Measurements from ENCODE around the gene MARCKSL1. TPM values are rescaled to one million over a fixed set of nuclear protein-coding genes. Genes with fewer than 3 reads are reported as not detected.

Gene MARCKSL1
- total and polyA plus RNA-seq, 7 experiments from 2014 or later = 22.2 to 222 (median 69.0) TPM

DNA sequence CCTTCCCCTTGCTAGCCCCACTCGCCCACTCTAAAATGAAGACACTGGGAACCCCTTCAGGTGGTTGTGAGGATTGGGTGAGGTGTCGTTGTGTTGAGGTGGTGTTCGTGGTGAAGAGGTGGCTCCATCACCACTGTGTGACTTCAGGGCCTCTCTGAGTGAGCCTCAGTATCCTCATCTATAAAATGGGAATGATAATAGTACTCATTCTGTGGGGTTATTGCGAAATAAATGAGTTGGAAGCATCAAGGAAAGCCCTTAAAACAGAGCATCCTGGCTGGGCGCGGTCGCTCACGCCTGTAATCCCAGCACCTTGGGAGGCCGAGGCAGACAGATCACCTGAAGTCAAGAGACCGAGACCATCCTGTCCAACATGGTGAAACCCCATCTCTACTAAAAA lies 6.7 kb upstream of the MARCKSL1 start:
- H3K36me3 ChIP-seq (ENCODE audit: control insufficient read depth in 2 of 3, insufficient read depth in 3 of 3, low read length in 3 of 3) = no peaks in the 10 kb centered on the region
- ATAC-seq (no peak), DNase-seq (no peak)
- H3K9me3 ChIP-seq (ENCODE audit: control insufficient read depth in 2 of 3, low read length in 3 of 3) = no peaks in the 10 kb centered on the region
- ChIA-PET POLR2A (interaction anchor here (0.7 kb wide), 1 partner anchor 206 kb away, joined by 3 read pairs; no protein-coding TSS in a partner anchor), CTCF (interaction anchor here (1.1 kb wide), 1 partner anchor 94 kb away, joined by 3 read pairs; no protein-coding TSS in a partner anchor)
- H3K27ac ChIP-seq (ENCODE audit: low read depth, low read length) = no peak overlapping the region
- intact Hi-C loops (cut with micrococcal nuclease) = no loop called here
- H3K27ac Mint-ChIP-seq = peak overlapping the region in 1 of 9 donors; percentile 36
- H3K36me3 Mint-ChIP-seq = no peaks in the 10 kb centered on the region
- H3K27me3 Mint-ChIP-seq = peaks cover 0 to 15% (median 0%) of the 10 kb centered on the region in 5 donors
- H3K4me3 ChIP-seq (ENCODE audit: low read length) = no peak overlapping the region
- H3K9me3 Mint-ChIP-seq = no peaks in the 10 kb centered on the region
- no peaks in the 10 kb centered on the region for H3K27me3 ChIP-seq (ENCODE audit: control insufficient read depth in 2 of 2, insufficient read depth in 2 of 2, low read length in 2 of 2)
- peak overlapping the region in 1 of 10 donors; percentile 9 for H3K4me3 Mint-ChIP-seq
- peaks cover 27 to 39% (median 33%) of the 10 kb centered on the region in 7 donors for H3K4me1 Mint-ChIP-seq
- H3K4me1 ChIP-seq (ENCODE audit: control insufficient read depth in 2 of 2, insufficient read depth in 2 of 2, low read length in 2 of 2) = peaks cover 11 to 13% of the 10 kb centered on the region in 2 donors

DNA sequence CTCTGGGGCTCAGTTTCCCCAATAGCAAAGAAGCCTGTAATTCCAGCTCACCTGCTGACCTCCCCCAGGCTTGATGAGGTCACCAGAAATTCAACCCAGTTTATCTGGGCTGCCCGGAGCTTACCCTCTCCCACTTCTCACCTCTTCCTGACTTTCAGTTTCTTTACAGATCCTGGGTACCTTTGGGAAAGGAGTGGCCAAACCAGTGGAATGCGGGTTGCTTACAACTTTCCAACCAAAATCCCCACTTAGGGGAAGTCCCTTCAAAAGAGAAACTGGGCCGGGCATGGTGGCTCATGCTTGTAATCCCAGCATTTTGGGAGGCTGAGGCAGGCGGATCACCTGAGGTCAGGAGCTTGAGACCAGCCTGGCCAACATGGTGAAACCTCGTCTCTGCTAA lies 5.9 kb upstream of the MARCKSL1 start:
- DNase-seq (no peak), ATAC-seq (no peak)
- no peaks in the 10 kb centered on the region for H3K9me3 ChIP-seq (ENCODE audit: control insufficient read depth in 2 of 3, low read length in 3 of 3)
- Mint-ChIP-seq H3K27ac (peak overlapping the region in 1 of 9 donors; percentile 36), H3K27me3 (peaks cover 0 to 15% (median 0%) of the 10 kb centered on the region in 5 donors), H3K9me3 (no peaks in the 10 kb centered on the region), H3K4me3 (no peak overlapping the region), H3K36me3 (no peaks in the 10 kb centered on the region), H3K4me1 (peaks cover 33 to 45% (median 41%) of the 10 kb centered on the region in 7 donors)
- no peaks in the 10 kb centered on the region for H3K27me3 ChIP-seq (ENCODE audit: control insufficient read depth in 2 of 2, insufficient read depth in 2 of 2, low read length in 2 of 2)
- ChIA-PET POLR2A (interaction anchor here (0.6 to 0.9 kb wide), 2 partner anchors 19 to 20 kb away, joined by 3 to 4 read pairs; no protein-coding TSS in a partner anchor), CTCF (interaction anchor here (0.5 to 1.6 kb wide), 3 partner anchors 93 to 298 kb away, joined by 3 read pairs; no protein-coding TSS in a partner anchor)
- no peak overlapping the region for H3K4me3 ChIP-seq (ENCODE audit: low read length)
- intact Hi-C loops (cut with micrococcal nuclease) = no loop called here
- H3K36me3 ChIP-seq (ENCODE audit: control insufficient read depth in 2 of 3, insufficient read depth in 3 of 3, low read length in 3 of 3) = no peaks in the 10 kb centered on the region
- no peak overlapping the region for H3K27ac ChIP-seq (ENCODE audit: low read depth, low read length)
- peaks cover 18 to 20% of the 10 kb centered on the region in 2 donors for H3K4me1 ChIP-seq (ENCODE audit: control insufficient read depth in 2 of 2, insufficient read depth in 2 of 2, low read length in 2 of 2)

DNA sequence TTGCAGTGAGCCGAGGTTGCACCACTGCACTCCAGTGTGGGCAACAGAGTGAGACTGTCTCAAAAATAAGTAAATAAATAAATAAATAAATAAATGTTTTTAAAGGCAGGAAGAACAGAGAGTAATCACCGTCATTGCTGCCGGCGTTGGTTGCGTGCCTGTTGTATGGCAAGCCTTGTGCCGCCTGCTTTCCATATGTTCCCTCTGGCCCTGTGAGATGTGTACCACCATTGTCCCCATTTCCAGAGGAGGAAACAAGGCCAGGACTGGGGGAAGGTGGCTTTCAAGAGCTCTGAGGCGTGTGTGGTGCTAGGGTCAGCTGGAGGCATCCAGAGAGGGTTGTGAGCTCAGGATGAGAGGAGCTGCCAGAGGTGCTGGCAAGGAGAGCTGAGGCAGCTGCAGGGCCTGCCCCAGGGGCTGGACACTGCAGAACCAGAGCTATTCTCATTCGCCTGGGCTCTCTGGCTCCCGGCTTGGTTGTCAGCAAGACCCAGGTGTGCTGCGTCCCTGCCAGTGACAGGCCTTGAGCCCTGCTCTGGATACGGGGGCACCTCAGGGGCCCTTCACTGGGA lies 5.2 kb upstream of the MARCKSL1 start:
- Mint-ChIP-seq H3K4me1 (peaks cover 30 to 43% (median 39%) of the 10 kb centered on the region in 7 donors), H3K36me3 (no peaks in the 10 kb centered on the region), H3K27ac (no peak overlapping the region), H3K9me3 (no peaks in the 10 kb centered on the region), H3K4me3 (no peak overlapping the region), H3K27me3 (peaks cover 0 to 11% (median 0%) of the 10 kb centered on the region in 5 donors)
- ChIA-PET CTCF (interaction anchor here (0.5 to 1.6 kb wide), 3 partner anchors 30 to 298 kb away, joined by 3 to 4 read pairs (median 3); no protein-coding TSS in a partner anchor), POLR2A (interaction anchor here (0.9 kb wide), 1 partner anchor 18 kb away, joined by 3 read pairs; no protein-coding TSS in a partner anchor)
- H3K4me1 ChIP-seq (ENCODE audit: control insufficient read depth in 2 of 2, insufficient read depth in 2 of 2, low read length in 2 of 2) = peaks cover 25 to 27% of the 10 kb centered on the region in 2 donors
- intact Hi-C loops (cut with micrococcal nuclease) = no loop called here
- no peaks in the 10 kb centered on the region for H3K9me3 ChIP-seq (ENCODE audit: control insufficient read depth in 2 of 3, low read length in 3 of 3)
- H3K27ac ChIP-seq (ENCODE audit: low read depth, low read length) = no peak overlapping the region
- ATAC-seq (no peak), DNase-seq (no peak)
- H3K27me3 ChIP-seq (ENCODE audit: control insufficient read depth in 2 of 2, insufficient read depth in 2 of 2, low read length in 2 of 2) = no peaks in the 10 kb centered on the region
- no peaks in the 10 kb centered on the region for H3K36me3 ChIP-seq (ENCODE audit: control insufficient read depth in 2 of 3, insufficient read depth in 3 of 3, low read length in 3 of 3)
- no peak overlapping the region for H3K4me3 ChIP-seq (ENCODE audit: low read length)

DNA sequence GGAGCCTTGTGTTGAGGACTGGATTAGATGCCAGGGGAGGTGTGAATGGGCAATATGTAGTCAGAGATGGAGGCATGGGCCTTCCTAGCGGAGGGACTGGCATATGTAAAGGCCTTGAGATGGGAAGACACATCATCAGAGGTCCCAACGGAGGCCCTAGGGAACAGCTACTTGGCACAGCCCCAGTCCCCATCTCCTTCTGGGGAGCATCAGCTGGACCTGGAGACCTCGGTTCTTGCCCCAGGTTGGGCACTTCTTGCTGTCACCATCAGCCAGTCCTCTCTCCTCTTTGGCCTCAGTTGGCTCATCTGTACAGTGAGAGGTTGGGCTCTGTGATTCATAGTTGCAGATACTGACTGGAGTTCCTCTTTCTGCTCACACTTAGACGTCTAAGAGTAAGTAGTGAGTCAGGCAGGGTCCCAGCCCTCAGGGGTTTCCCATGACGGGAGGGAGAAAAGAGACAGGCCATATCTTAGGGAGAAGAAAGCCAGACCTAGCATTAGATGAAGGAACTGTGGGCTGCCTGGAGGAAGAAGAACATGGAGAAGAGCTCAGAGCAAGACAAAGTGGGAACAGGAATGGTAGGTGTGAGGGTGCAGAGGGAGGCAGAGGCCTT lies 3.4 kb upstream of the MARCKSL1 start:
- H3K4me1 ChIP-seq (ENCODE audit: control insufficient read depth in 2 of 2, insufficient read depth in 2 of 2, low read length in 2 of 2) = peaks cover 20 to 22% of the 10 kb centered on the region in 2 donors
- Mint-ChIP-seq H3K36me3 (no peaks in the 10 kb centered on the region), H3K4me1 (peaks cover 20 to 48% (median 31%) of the 10 kb centered on the region in 7 donors), H3K9me3 (no peaks in the 10 kb centered on the region), H3K27ac (peak overlapping the region in 4 of 9 donors; percentile 6 to 57 (median 48)), H3K27me3 (peaks cover 0 to 1% (median 0%) of the 10 kb centered on the region in 5 donors), H3K4me3 (no peak overlapping the region)
- no peak overlapping the region for H3K4me3 ChIP-seq (ENCODE audit: low read length)
- POLR2A ChIA-PET = no interaction called here
- CTCF ChIA-PET = interaction anchor here (0.5 kb wide), 1 partner anchor 759 kb away, joined by 3 read pairs; no protein-coding TSS in a partner anchor
- H3K27ac ChIP-seq (ENCODE audit: low read depth, low read length) = no peak overlapping the region
- H3K27me3 ChIP-seq (ENCODE audit: control insufficient read depth in 2 of 2, insufficient read depth in 2 of 2, low read length in 2 of 2) = no peaks in the 10 kb centered on the region
- intact Hi-C loops (cut with micrococcal nuclease) = loop anchor here (5.0 kb wide), 3 partner anchors 47 to 692 kb away; partner anchors contain the start of genes HDAC1 (in 1 of the 2) and TMEM39B (in 1 of the 2)
- DNase-seq (no peak), ATAC-seq (peak; percentile 47)
- no peaks in the 10 kb centered on the region for H3K36me3 ChIP-seq (ENCODE audit: control insufficient read depth in 2 of 3, insufficient read depth in 3 of 3, low read length in 3 of 3)
- no peaks in the 10 kb centered on the region for H3K9me3 ChIP-seq (ENCODE audit: control insufficient read depth in 2 of 3, low read length in 3 of 3)

DNA sequence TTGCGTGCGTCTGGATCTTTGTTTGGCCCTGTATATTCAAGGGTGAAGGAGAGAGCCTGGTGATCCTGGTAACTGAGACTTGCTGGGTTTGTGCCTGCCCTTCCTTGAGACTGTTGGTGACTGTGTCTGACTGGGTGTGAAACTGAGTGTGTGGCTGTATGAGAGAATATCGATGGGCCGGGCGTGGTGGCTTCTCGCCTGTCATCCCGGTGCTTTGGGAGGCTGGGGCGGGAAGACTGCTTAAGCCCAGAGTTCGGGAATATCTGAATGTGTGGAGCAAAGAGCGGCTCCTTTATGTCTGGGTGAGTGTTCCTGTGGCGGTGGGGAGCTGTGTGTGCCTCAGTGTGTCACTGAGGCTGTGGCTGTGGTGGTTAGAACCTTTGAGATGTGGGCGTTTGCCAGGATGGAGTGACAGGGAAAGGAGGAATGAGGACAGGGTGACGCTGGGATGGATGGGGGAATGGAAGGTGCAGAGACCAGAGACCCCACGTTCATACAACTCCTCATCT lies 2.7 kb upstream of the MARCKSL1 start:
- CTCF ChIA-PET = no interaction called here
- Mint-ChIP-seq H3K4me1 (peaks cover 28 to 54% (median 38%) of the 10 kb centered on the region in 7 donors), H3K27me3 (peaks cover 0 to 1% (median 0%) of the 10 kb centered on the region in 5 donors), H3K36me3 (peaks cover 0 to 4% (median 0%) of the 10 kb centered on the region in 5 donors), H3K4me3 (no peak overlapping the region), H3K27ac (peak overlapping the region in 5 of 9 donors; percentile 1 to 86 (median 4)), H3K9me3 (no peaks in the 10 kb centered on the region)
- no peak overlapping the region for H3K27ac ChIP-seq (ENCODE audit: low read depth, low read length)
- H3K9me3 ChIP-seq (ENCODE audit: control insufficient read depth in 2 of 3, low read length in 3 of 3) = no peaks in the 10 kb centered on the region
- POLR2A ChIA-PET = no interaction called here
- ATAC-seq (no peak), DNase-seq (no peak)
- H3K4me1 ChIP-seq (ENCODE audit: control insufficient read depth in 2 of 2, insufficient read depth in 2 of 2, low read length in 2 of 2) = peaks cover 20 to 30% of the 10 kb centered on the region in 2 donors
- peaks cover 0 to 1% (median 0%) of the 10 kb centered on the region in 3 experiments for H3K36me3 ChIP-seq (ENCODE audit: control insufficient read depth in 2 of 3, insufficient read depth in 3 of 3, low read length in 3 of 3)
- no peak overlapping the region for H3K4me3 ChIP-seq (ENCODE audit: low read length)
- no peaks in the 10 kb centered on the region for H3K27me3 ChIP-seq (ENCODE audit: control insufficient read depth in 2 of 2, insufficient read depth in 2 of 2, low read length in 2 of 2)
- intact Hi-C loops (cut with micrococcal nuclease) = loop anchor here (5.0 kb wide), 3 partner anchors 46 to 691 kb away; partner anchors contain the start of genes HDAC1 (in 1 of the 2) and TMEM39B (in 1 of the 2)

All from naive thymus-derived CD4-positive, alpha-beta T cell (primary cell).